Measurements from ENCODE around the gene EGFLAM. TPM values are rescaled to one million over a fixed set of nuclear protein-coding genes. Genes with fewer than 3 reads are reported as not detected.

EGFLAM gene
- total RNA-seq, 1 donor from 2014 or later = 4.3 TPM

DNA sequence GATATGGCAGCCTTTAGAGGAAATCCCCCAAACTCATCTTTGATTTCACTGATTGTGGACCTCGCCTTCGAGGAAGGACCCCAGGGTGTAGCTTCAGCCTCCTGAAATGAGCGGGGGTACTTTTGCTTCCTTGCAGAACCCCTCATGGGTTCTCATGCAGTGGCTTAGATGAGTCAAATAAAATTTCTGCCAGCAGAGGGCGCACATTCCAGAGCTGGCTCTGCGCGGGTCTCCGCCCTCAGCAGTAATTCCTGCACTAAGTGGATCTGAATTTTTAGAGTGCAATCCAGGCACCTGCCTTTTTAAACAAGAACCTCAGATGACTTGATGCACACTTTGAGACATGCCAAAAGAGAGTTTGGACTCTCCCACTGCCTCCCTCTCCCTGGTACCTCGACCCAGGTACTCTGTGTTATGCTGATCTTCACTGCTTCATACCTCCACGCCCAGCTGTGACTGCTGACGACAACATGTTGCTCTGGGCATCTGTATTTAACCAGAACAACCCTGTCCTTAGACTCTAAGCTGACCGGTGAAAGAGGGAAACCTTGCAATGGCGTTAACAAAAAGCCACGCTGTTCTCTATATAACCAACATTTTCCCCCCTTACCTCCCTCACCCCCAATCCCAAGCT is 7.3 kb downstream of the EGFLAM start:
- DNase-seq (ENCODE audit: low spot score) = peak; percentile 60

GRCh38 chr5:38267372-38267771 is 9.0 kb downstream of the EGFLAM start:
- no peak for DNase-seq (ENCODE audit: low spot score)

- no peak for DNase-seq (ENCODE audit: low spot score)
Measured at GRCh38 chr5:38273626-38274025, 15.3 kb downstream of the EGFLAM start.

- no peak for DNase-seq (ENCODE audit: low spot score)
Measured at GRCh38 chr5:38274370-38274769, 16.0 kb downstream of the EGFLAM start.

GRCh38 chr5:38284384-38284783 is 26.0 kb downstream of the EGFLAM start:
- no peak for DNase-seq (ENCODE audit: low spot score)

GRCh38 chr5:38285226-38285625 is 26.9 kb downstream of the EGFLAM start:
- DNase-seq (ENCODE audit: low spot score) = no peak

- no peak for DNase-seq (ENCODE audit: low spot score)
Measured at GRCh38 chr5:38286002-38286401, 27.6 kb downstream of the EGFLAM start.

GRCh38 chr5:38287124-38287523 is 28.8 kb downstream of the EGFLAM start:
- no peak for DNase-seq (ENCODE audit: low spot score)

DNA sequence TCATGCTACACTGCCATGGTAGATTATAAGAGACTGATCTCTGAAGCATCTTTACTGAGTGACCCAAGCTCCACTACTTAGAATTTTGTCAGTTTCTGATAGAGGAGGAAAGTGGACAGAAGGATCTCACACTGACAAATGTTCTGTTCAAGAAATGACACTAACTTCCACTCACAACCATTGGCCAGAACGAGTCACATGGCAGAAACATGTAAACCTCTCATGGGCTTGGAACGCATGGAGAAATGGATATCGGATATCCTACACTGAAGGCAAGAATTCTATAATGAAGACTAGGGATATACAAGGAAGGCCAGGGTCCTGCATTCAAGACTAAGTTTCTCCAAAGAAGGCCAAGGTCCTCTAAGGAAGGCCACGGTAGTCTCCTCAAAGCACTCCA is 31.1 kb downstream of the EGFLAM start:
- DNase-seq (ENCODE audit: low spot score) = no peak

GRCh38 chr5:38290028-38290653 is 31.8 kb downstream of the EGFLAM start:
- DNase-seq (ENCODE audit: low spot score) = no peak

DNA sequence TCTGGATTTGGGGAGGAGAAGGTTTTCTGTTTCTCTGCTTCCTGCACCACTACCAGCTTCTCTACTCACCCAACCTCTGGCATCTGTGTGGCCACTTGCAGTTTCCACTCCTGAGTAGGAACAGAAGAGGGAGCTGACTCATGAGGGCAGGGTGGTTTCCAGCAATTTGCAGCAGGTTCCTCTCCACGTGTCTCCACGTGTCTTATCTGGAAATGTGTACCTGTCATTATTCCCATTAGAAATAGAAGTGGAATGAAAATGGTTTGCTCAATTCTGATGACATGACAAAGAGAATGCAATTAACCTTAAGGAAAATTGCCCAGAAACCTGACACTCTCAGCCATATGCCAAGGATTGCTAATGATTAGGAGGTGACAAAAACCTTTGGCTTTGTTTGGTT is 33.0 kb downstream of the EGFLAM start:
- DNase-seq (ENCODE audit: low spot score) = no peak

DNA sequence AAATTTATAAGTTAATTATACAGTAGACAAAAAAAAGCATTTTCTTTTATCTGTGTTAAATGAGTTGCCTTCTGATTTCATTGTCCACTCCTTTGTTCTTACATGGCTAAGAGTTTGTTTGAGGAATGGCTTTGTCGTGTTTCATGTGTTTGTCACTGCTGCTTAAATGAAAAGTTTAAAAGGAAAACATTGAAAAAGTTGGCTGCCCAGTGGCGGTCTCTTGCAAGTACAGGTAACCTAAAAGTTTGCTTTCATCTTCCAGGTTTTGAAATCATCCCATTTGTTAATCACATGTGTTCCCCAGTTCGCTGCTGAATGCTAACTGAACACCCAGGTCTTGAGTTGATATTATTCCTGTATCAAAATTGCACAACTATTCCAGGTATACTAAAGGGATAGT is 33.9 kb downstream of the EGFLAM start:
- no peak for DNase-seq (ENCODE audit: low spot score)

- no peak for DNase-seq (ENCODE audit: low spot score)
Measured at GRCh38 chr5:38295751-38296150, 37.4 kb downstream of the EGFLAM start.

DNA sequence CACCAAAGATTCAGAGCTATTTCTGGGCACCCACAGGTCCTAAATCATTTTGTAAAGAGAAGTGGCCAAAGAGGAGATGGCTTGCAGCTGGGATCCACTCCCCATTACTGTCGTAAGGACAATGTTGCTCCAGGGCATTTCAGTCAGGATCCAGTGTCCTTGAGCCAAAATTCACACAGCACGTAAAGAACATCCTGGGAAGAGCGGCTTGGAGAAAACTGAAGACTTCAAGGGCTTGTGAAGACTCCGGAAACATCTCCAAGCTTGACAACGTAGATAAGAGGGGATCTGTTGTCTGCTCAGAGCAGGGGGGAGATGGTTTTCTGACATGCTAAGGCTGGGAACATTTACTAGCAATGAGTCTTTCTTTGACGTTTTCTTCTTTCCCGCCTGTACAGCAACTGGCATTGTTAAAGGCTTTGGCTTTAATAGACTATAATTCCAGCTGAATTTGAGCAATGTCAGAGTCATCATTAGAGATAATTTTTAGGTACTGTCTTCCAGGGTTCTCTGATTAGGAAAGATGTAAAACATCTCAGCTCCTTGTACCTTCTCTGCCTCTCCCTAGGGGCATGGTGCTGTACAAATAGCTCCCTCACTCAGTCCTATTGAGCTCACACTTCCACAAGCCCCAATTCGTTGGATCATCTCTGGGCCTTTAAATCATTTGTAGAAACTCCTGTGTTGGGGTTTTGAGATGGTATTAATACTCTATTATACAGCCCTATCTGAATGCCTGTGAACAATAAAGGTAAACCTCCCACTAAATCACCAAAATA is 39.7 kb downstream of the EGFLAM start:
- DNase-seq (ENCODE audit: low spot score) = no peak

DNA sequence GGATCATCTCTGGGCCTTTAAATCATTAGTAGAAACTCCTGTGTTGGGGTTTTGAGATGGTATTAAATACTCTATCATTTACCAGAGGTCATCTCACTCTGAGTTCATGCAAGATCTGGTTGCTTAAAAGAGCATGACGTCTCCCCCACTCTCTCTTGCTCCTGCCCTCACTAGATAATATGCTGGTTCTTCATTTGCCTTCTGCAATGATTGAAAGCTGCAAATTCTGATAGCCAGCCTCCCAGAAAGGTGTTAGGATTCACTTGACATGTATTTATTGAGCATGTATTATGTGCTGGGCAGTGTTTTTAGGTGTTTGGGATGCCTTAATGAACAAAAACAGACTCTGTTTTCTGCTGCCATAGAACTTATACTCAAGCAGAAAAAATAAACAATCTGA is 41.2 kb downstream of the EGFLAM start:
- DNase-seq (ENCODE audit: low spot score) = no peak

DNA sequence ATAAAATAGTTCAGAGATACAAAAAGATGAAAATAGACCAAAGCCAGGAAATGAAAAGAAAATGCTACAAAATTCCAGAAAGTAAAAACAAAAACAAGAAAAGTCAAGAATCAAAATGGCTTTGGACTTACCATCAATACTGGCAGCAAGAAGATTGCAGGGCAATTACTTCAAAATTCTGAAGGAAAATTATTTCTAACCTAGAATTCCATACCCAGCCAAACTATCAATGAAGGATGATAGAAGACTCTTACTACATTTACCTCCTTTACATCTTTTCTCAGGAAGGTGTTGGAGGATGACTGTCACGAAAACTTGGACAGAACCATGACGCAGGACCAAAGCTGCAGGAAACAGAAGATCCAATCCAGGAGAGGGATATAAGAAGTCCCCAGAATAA is 46.8 kb downstream of the EGFLAM start:
- DNase-seq (ENCODE audit: low spot score) = no peak

- DNase-seq (ENCODE audit: low spot score) = no peak
Measured at GRCh38 chr5:38307845-38308244, 49.5 kb downstream of the EGFLAM start.

- DNase-seq (ENCODE audit: low spot score) = no peak
Measured at GRCh38 chr5:38316544-38317224, 58.3 kb downstream of the EGFLAM start.

GRCh38 chr5:38317868-38318267 is 59.5 kb downstream of the EGFLAM start:
- DNase-seq (ENCODE audit: low spot score) = no peak

GRCh38 chr5:38319491-38319890 is 61.1 kb downstream of the EGFLAM start:
- DNase-seq (ENCODE audit: low spot score) = no peak

GRCh38 chr5:38321978-38322377 is 63.6 kb downstream of the EGFLAM start:
- no peak for DNase-seq (ENCODE audit: low spot score)

GRCh38 chr5:38323645-38324295 is 65.4 kb downstream of the EGFLAM start:
- DNase-seq (ENCODE audit: low spot score) = no peak
